Spinal cord (tissue), 10 donors: ENCODE results near the gene FNDC3B. TPM values are rescaled to one million over a fixed set of nuclear protein-coding genes. Genes with fewer than 3 reads are reported as not detected.

Experiments used
- DNase-seq, 6 donors: peaks; one replicate each; pipeline versions ENCODE4 v3.0.0 to v3.0.0-alpha.2; 2013 to 2015; ENCODE audit warnings: low spot score in 6 of 6, low read depth in 4 of 6
- H3K27ac ChIP-seq: one replicate; pipeline ENCODE4 v1.5.1; 2013; ENCODE audit warnings: low read depth, low read length, control low read depth
- H3K27me3 ChIP-seq: one replicate; pipeline ENCODE4 v1.6.1; 2013; ENCODE audit warnings: low read length; ENCODE audit not compliant: control insufficient read depth, insufficient read depth
- H3K36me3 ChIP-seq: one replicate; pipeline ENCODE4 v1.6.1; 2013; ENCODE audit warnings: low read length; ENCODE audit not compliant: control insufficient read depth, insufficient read depth
- H3K4me1 ChIP-seq: one replicate; pipeline ENCODE4 v1.6.1; 2013; ENCODE audit warnings: low read length; ENCODE audit not compliant: control insufficient read depth, insufficient read depth
- H3K4me3 ChIP-seq: one replicate; pipeline ENCODE4 v1.5.1; 2013; ENCODE audit warnings: low read depth, low read length, control low read depth
- H3K9me3 ChIP-seq: one replicate; pipeline ENCODE4 v1.6.1; 2013; ENCODE audit warnings: low read length; ENCODE audit not compliant: control insufficient read depth, insufficient read depth
- WGBS: methylation state at CpG from one replicate; pipeline ENCODE4 v1.1.5; 2013; ENCODE audit warnings: missing lambda C conversion rate; ENCODE audit not compliant: insufficient coverage; 5-methylcytosine and 5-hydroxymethylcytosine counted together
- polyA plus RNA-seq, 2 donors: library from polyadenylated mRNA; unstranded; fragments of 120-200 nt; gene quantifications; one replicate each; pipeline ENCODE4 v1.2.1, GENCODE V29; 2013; ENCODE audit not compliant: insufficient read length in 2 of 2
- total RNA-seq, 2 donors: library from RNA; depleted of rRNA in 1 of 2; stranded (reverse); fragments of 120-200 nt in 1 of 2; fragments of >200 nt in 1 of 2; gene quantifications; one replicate each; pipeline versions ENCODE4 v1.2.3 to v1.2.4, GENCODE V29; 2013 to 2014
- donor health status: healthy.

The FNDC3B gene
- total and polyA plus RNA-seq, 4 donors = 14.9 to 66.8 (median 40.0) TPM

GRCh38 chr3:172271386-172271976 is 232.1 kb downstream of the FNDC3B start:
- Histone ChIP-seq H3K27me3 (no peaks in the 10 kb centered on the region), H3K36me3 (peaks cover 5% of the 10 kb centered on the region), H3K4me3 (no peak overlapping the region), H3K4me1 (no peaks in the 10 kb centered on the region), H3K27ac (no peak overlapping the region), H3K9me3 (no peaks in the 10 kb centered on the region)
- DNase-seq = no peak
- 92% methylated on average over 5 of the region's 9 CpGs for WGBS

- Histone ChIP-seq H3K4me1 (no peaks in the 10 kb centered on the region), H3K27ac (no peak overlapping the region), H3K9me3 (no peaks in the 10 kb centered on the region), H3K4me3 (no peak overlapping the region), H3K27me3 (no peaks in the 10 kb centered on the region), H3K36me3 (peaks cover 5% of the 10 kb centered on the region)
- no peak for DNase-seq
- no CpG with 5 or more reads among the region's 2 CpGs for WGBS
Observed at GRCh38 chr3:172272698-172273097, 233.3 kb downstream of the FNDC3B start.

- Histone ChIP-seq H3K9me3 (no peaks in the 10 kb centered on the region), H3K4me1 (no peaks in the 10 kb centered on the region), H3K36me3 (peaks cover 5% of the 10 kb centered on the region), H3K27ac (no peak overlapping the region), H3K4me3 (no peak overlapping the region), H3K27me3 (no peaks in the 10 kb centered on the region)
- DNase-seq = no peak
- 100% methylated on average over 1 of the region's 1 CpG for WGBS
Observed at GRCh38 chr3:172273378-172273777, 234.0 kb downstream of the FNDC3B start.

GRCh38 chr3:172274906-172275305 is 235.5 kb downstream of the FNDC3B start:
- Histone ChIP-seq H3K27me3 (no peaks in the 10 kb centered on the region), H3K27ac (no peak overlapping the region), H3K9me3 (no peaks in the 10 kb centered on the region), H3K36me3 (no peaks in the 10 kb centered on the region), H3K4me3 (no peak overlapping the region), H3K4me1 (peaks cover 2% of the 10 kb centered on the region)
- DNase-seq = no peak
- 80% methylated on average over 1 of the region's 2 CpGs for WGBS

- WGBS = 100% methylated on average over 1 of the region's 1 CpG
- peak in 1 of 6 donors; percentile 62 for DNase-seq
- no peak overlapping the region for H3K4me3 ChIP-seq
- no peaks in the 10 kb centered on the region for H3K27me3 ChIP-seq
- H3K9me3 ChIP-seq = no peaks in the 10 kb centered on the region
- H3K4me1 ChIP-seq = peaks cover 3% of the 10 kb centered on the region
- H3K36me3 ChIP-seq = no peaks in the 10 kb centered on the region
- H3K27ac ChIP-seq = no peak overlapping the region
Observed at GRCh38 chr3:172275586-172275985, 236.2 kb downstream of the FNDC3B start.

GRCh38 chr3:172276103-172276502 is 236.7 kb downstream of the FNDC3B start:
- no peak for DNase-seq
- no peaks in the 10 kb centered on the region for H3K27me3 ChIP-seq
- no peaks in the 10 kb centered on the region for H3K36me3 ChIP-seq
- H3K27ac ChIP-seq = no peak overlapping the region
- peaks cover 3% of the 10 kb centered on the region for H3K4me1 ChIP-seq
- H3K4me3 ChIP-seq = no peak overlapping the region
- H3K9me3 ChIP-seq = no peaks in the 10 kb centered on the region

- H3K27ac ChIP-seq = no peak overlapping the region
- H3K36me3 ChIP-seq = no peaks in the 10 kb centered on the region
- H3K4me1 ChIP-seq = peaks cover 3% of the 10 kb centered on the region
- no CpG with 5 or more reads among the region's 5 CpGs for WGBS
- no peaks in the 10 kb centered on the region for H3K9me3 ChIP-seq
- no peaks in the 10 kb centered on the region for H3K27me3 ChIP-seq
- H3K4me3 ChIP-seq = no peak overlapping the region
- no peak for DNase-seq
Observed at GRCh38 chr3:172277151-172277652, 237.8 kb downstream of the FNDC3B start.

GRCh38 chr3:172279191-172279640 is 239.8 kb downstream of the FNDC3B start:
- Histone ChIP-seq H3K4me1 (peaks cover 3% of the 10 kb centered on the region), H3K27ac (no peak overlapping the region)

GRCh38 chr3:172279974-172280373 is 240.6 kb downstream of the FNDC3B start:
- Histone ChIP-seq H3K4me1 (peaks cover 3% of the 10 kb centered on the region), H3K36me3 (no peaks in the 10 kb centered on the region), H3K9me3 (no peaks in the 10 kb centered on the region), H3K27ac (peak overlapping the region; percentile 44), H3K4me3 (no peak overlapping the region), H3K27me3 (no peaks in the 10 kb centered on the region)
- 96% methylated on average over 4 of the region's 8 CpGs for WGBS
- no peak for DNase-seq

More at GRCh38 chr3:172279191-172279640, 239.8 kb downstream of the FNDC3B start:
- WGBS = no CpG with 5 or more reads among the region's 5 CpGs
- Histone ChIP-seq H3K9me3 (no peaks in the 10 kb centered on the region), H3K27me3 (no peaks in the 10 kb centered on the region), H3K4me3 (no peak overlapping the region), H3K36me3 (no peaks in the 10 kb centered on the region)
- DNase-seq = peak in 1 of 6 donors; percentile 41

GRCh38 chr3:172280406-172281051 is 241.2 kb downstream of the FNDC3B start:
- Histone ChIP-seq H3K27ac (peak overlapping the region; percentile 44), H3K4me1 (peaks cover 3% of the 10 kb centered on the region), H3K36me3 (no peaks in the 10 kb centered on the region), H3K4me3 (no peak overlapping the region), H3K27me3 (no peaks in the 10 kb centered on the region), H3K9me3 (no peaks in the 10 kb centered on the region)
- peak in 1 of 6 donors; percentile 89 for DNase-seq
- no CpG with 5 or more reads among the region's 1 CpG for WGBS
